GM23338 (cell line): ENCODE data around the gene TAS2R42. TPM values are rescaled to one million over a fixed set of nuclear protein-coding genes. Genes with fewer than 3 reads are reported as not detected.

Experiments
- ATAC-seq: fragments of 200-7000 bp; cut with Tn5 transposase; 3 replicates; pipeline ENCODE4 v1.9.1; 2020
- DNase-seq: peaks from one replicate; pipeline ENCODE4 v3.0.0-alpha.2; 2015; ENCODE audit warnings: low spot score
- H2AFZ ChIP-seq: fragments of 200-600 bp; sonication (generic); 2 replicates; pipeline ENCODE4 v1.8.0; 2016; ENCODE audit warnings: antibody characterized with exemption, mild to moderate bottlenecking, moderate library complexity
- H3F3A ChIP-seq: fragments of 200-600 bp; sonication (generic); replicated peaks from 2 replicates; pipeline ENCODE4 v1.8.0; 2017; ENCODE audit warnings: antibody characterized with exemption, mixed run types, low read depth
- H3K27ac ChIP-seq: fragments of 200-600 bp; sonication (generic); 2 replicates; pipeline ENCODE4 v1.6.1; 2016; ENCODE audit warnings: low read depth
- H3K27me3 ChIP-seq: fragments of 200-600 bp; sonication (generic); 2 replicates; pipeline ENCODE4 v1.8.0; 2016; ENCODE audit warnings: mild to moderate bottlenecking, mixed run types, moderate library complexity; ENCODE audit not compliant: insufficient read depth
- H3K36me3 ChIP-seq: fragments of 200-600 bp; sonication (generic); 2 replicates; pipeline ENCODE4 v1.8.0; 2016; ENCODE audit warnings: mild to moderate bottlenecking; ENCODE audit not compliant: insufficient read depth
- H3K4me1 ChIP-seq: fragments of 200-600 bp; sonication (generic); 2 replicates; pipeline ENCODE4 v1.8.0; 2016; ENCODE audit warnings: mild to moderate bottlenecking, moderate library complexity; ENCODE audit not compliant: insufficient read depth
- H3K4me2 ChIP-seq: fragments of 200-600 bp; sonication (generic); 2 replicates; pipeline ENCODE4 v1.7.1; 2017; ENCODE audit warnings: mixed run types
- H3K4me3 ChIP-seq: fragments of 200-600 bp; sonication (generic); 2 replicates; pipeline ENCODE4 v1.6.1; 2016; ENCODE audit warnings: mixed run types
- H3K79me2 ChIP-seq: fragments of 200-600 bp; sonication (generic); replicated peaks from 2 replicates; pipeline ENCODE4 v1.8.0; 2017; ENCODE audit warnings: mild to moderate bottlenecking; ENCODE audit not compliant: insufficient read depth
- H3K9me2 ChIP-seq: fragments of 200-600 bp; sonication (generic); 2 replicates; pipeline ENCODE4 v1.8.0; 2017; ENCODE audit not compliant: insufficient read depth
- H4K20me1 ChIP-seq: fragments of 200-600 bp; sonication (generic); replicated peaks from 2 replicates; pipeline ENCODE4 v1.8.0; 2017; ENCODE audit warnings: mild to moderate bottlenecking; ENCODE audit not compliant: insufficient read depth
- H3K27ac Mint-ChIP-seq: 2 replicates; pipeline ENCODE4 v1.8.0; 2020; ENCODE audit warnings: inconsistent platforms, mild to moderate bottlenecking, moderate library complexity, mixed read lengths
- H3K27me3 Mint-ChIP-seq: 3 replicates; pipeline ENCODE4 v1.8.0; 2022; ENCODE audit warnings: low read depth, mild to moderate bottlenecking, moderate library complexity, mixed read lengths, inconsistent platforms; ENCODE audit not compliant: insufficient read depth, poor library complexity
- H3K36me3 Mint-ChIP-seq: 3 replicates; pipeline ENCODE4 v1.8.0; 2021; ENCODE audit warnings: low read depth, mild to moderate bottlenecking, inconsistent platforms, moderate library complexity, mixed read lengths
- H3K4me1 Mint-ChIP-seq: 3 replicates; pipeline ENCODE4 v1.8.0; 2020; ENCODE audit warnings: mild to moderate bottlenecking, inconsistent platforms, mixed read lengths
- H3K4me3 Mint-ChIP-seq: 3 replicates; pipeline ENCODE4 v1.8.0; 2021; ENCODE audit warnings: moderate library complexity, mild to moderate bottlenecking, inconsistent platforms, mixed read lengths
- H3K9me3 Mint-ChIP-seq: 3 replicates; pipeline ENCODE4 v1.8.0; 2020; ENCODE audit warnings: moderate library complexity, mild to moderate bottlenecking, inconsistent platforms, mixed read lengths
- CREB1 ChIP-seq: fragments of 250-450 bp; sonication (Bioruptor Pico); IDR thresholded peaks from 2 replicates; pipeline ENCODE4 v1.5.0; 2020; ENCODE audit warnings: low read depth, mild to moderate bottlenecking, moderate library complexity
- ETS1 ChIP-seq: IDR thresholded peaks from 2 replicates; pipeline ENCODE4 v1.6.1; 2016; ENCODE audit warnings: antibody characterized with exemption
- EZH2phosphoT487 ChIP-seq: fragments of 200-600 bp; sonication (generic); IDR thresholded peaks from one replicate; pipeline ENCODE4 v1.8.1; 2018; ENCODE audit warnings: antibody characterized with exemption; ENCODE audit not compliant: unreplicated experiment
- JUNB ChIP-seq: IDR thresholded peaks from one replicate; pipeline ENCODE4 v1.6.1; 2016; ENCODE audit warnings: antibody characterized with exemption; ENCODE audit not compliant: unreplicated experiment
- NANOG ChIP-seq: IDR thresholded peaks from 2 replicates; pipeline ENCODE4 v1.6.1; 2016; ENCODE audit warnings: antibody characterized with exemption, borderline replicate concordance
- POLR2AphosphoS5 ChIP-seq: IDR thresholded peaks from 2 replicates; pipeline ENCODE4 v1.6.1; 2016; ENCODE audit warnings: antibody characterized with exemption, low read depth
- REST ChIP-seq: IDR thresholded peaks from one replicate; pipeline ENCODE4 v1.6.1; 2018; ENCODE audit warnings: antibody characterized with exemption; ENCODE audit not compliant: unreplicated experiment
- STAT1 ChIP-seq: IDR thresholded peaks from one replicate; pipeline ENCODE4 v1.6.1; 2016; ENCODE audit warnings: antibody characterized with exemption; ENCODE audit not compliant: unreplicated experiment
- ZNF462 ChIP-seq: fragments of 250-450 bp; sonication (Bioruptor Pico); IDR thresholded peaks from 2 replicates; pipeline ENCODE4 v1.5.0; 2020; ENCODE audit warnings: mild to moderate bottlenecking, moderate library complexity
- polyA plus RNA-seq: library from polyadenylated mRNA; unstranded; fragments of >200 nt; fragmentation: Nextera tagmentation; extraction: Ambion mirVana; gene quantifications from 2 replicates; pipeline ENCODE4 v1.2.1, GENCODE V29; 2016
- total RNA-seq: library from RNA; depleted of rRNA; stranded (reverse); fragments of >200 nt; shearing (Covaris generic); gene quantifications from 2 replicates; pipeline ENCODE4 v1.2.3, GENCODE V29; 2014

Gene TAS2R42
- total and polyA plus RNA-seq, 2 experiments from 2014 or later, result 0.38 TPM; not detected in 1

DNA sequence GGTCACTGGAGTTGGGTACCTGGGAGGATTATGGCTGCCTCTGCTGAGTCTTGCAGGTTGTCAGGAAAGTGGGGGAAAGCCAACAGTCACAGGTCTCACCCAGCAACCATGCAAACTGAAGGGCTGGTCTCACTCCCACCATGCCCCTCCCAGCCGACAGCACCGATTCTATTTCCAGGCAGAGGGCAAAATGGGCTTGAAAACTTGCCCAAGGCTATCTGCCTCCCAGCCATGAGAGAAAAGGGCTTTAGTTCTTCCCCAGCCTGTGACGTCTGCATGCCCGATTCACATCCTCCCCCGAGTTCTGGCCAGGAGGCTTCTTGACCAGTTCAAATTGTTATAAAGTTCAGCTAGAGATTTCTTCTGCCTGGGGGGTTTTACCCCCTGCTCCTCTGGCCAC lies 42.4 kb downstream of the TAS2R42 start:
- H4K20me1 ChIP-seq, result no peaks in the 10 kb centered on the region
- H3K36me3 ChIP-seq, result no peaks in the 10 kb centered on the region
- no peak overlapping the region for H2AFZ ChIP-seq
- H3K79me2 ChIP-seq, result peaks cover 85% of the 10 kb centered on the region
- no peak overlapping the region for H3K27ac ChIP-seq
- Mint-ChIP-seq H3K4me3 (no peak overlapping the region), H3K27me3 (peaks cover 8% of the 10 kb centered on the region), H3K27ac (peak overlapping the region; percentile 38; the same call in 1 of the 2 replicates), H3K36me3 (peaks cover 47% of the 10 kb centered on the region), H3K4me1 (no peaks in the 10 kb centered on the region; the same call in 2 of the 3 replicates), H3K9me3 (peaks cover 12% of the 10 kb centered on the region)
- no peaks in the 10 kb centered on the region for H3K9me2 ChIP-seq
- ATAC-seq (no peak), DNase-seq (no peak)
- no peak for TF ChIP-seq POLR2AphosphoS5
- TF ChIP-seq ZNF462 (CRISPR knock-in tag), result no peak
- no peak for TF ChIP-seq EZH2phosphoT487
- TF ChIP-seq NANOG, result no peak
- TF ChIP-seq JUNB, result no peak
- no peak for TF ChIP-seq CREB1 (CRISPR knock-in tag)
- H3F3A ChIP-seq, result no peaks in the 10 kb centered on the region
- H3K4me2 ChIP-seq, result no peak overlapping the region
- H3K4me1 ChIP-seq, result no peaks in the 10 kb centered on the region
- H3K4me3 ChIP-seq, result no peak overlapping the region
- H3K27me3 ChIP-seq, result no peaks in the 10 kb centered on the region

DNA sequence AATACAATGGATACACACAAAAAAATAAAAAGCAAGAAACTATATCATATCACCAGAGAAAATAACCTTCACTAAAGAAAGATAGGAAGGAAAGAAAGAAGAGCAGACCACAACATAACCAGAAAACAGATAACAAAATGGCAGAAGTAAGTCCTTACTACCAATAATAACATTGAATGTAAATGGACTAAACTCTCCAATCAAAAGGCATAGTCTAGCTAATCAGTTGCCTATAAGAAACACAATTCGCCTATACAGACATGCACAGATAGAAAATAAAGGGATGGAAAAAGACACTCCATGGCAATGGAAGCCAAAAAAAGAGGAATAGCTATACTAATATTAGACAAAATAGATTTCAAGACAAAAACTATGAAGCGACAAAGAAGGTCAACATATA lies 43.4 kb downstream of the TAS2R42 start:
- no peaks in the 10 kb centered on the region for H3K9me2 ChIP-seq
- peaks cover 8% of the 10 kb centered on the region for H3K27me3 Mint-ChIP-seq
- no peaks in the 10 kb centered on the region for H3K4me1 ChIP-seq
- no peak overlapping the region for H3K27ac Mint-ChIP-seq
- H2AFZ ChIP-seq, result no peak overlapping the region
- H3K9me3 Mint-ChIP-seq, result peaks cover 9% of the 10 kb centered on the region
- DNase-seq (no peak), ATAC-seq (no peak)
- H3F3A ChIP-seq, result no peaks in the 10 kb centered on the region
- H4K20me1 ChIP-seq, result no peaks in the 10 kb centered on the region; the same call in 1 of the 2 replicates
- H3K4me3 ChIP-seq, result no peak overlapping the region
- H3K27ac ChIP-seq, result no peak overlapping the region
- H3K4me2 ChIP-seq, result no peak overlapping the region
- no peak overlapping the region for H3K4me3 Mint-ChIP-seq
- H3K79me2 ChIP-seq, result peaks cover 90% of the 10 kb centered on the region
- H3K27me3 ChIP-seq, result no peaks in the 10 kb centered on the region
- no peaks in the 10 kb centered on the region; the same call in 2 of the 3 replicates for H3K4me1 Mint-ChIP-seq
- peaks cover 43% of the 10 kb centered on the region for H3K36me3 Mint-ChIP-seq
- TF ChIP-seq REST (no peak), POLR2AphosphoS5 (no peak), ETS1 (no peak), STAT1 (no peak)
- H3K36me3 ChIP-seq, result no peaks in the 10 kb centered on the region
